Lung microvascular endothelial cell (primary cell): Measurements from ENCODE around the gene VSTM2L. TPM values are rescaled to one million over a fixed set of nuclear protein-coding genes. Genes with fewer than 3 reads are reported as not detected.

Source experiments
- DNase-seq, 2 donors: peaks; one replicate each; pipeline versions ENCODE4 v3.0.0 to v3.0.0-alpha.2; 2010; ENCODE audit warnings: low read depth in 2 of 2
- total RNA-seq: library from RNA; depleted of rRNA; stranded (reverse); fragments of >200 nt; gene quantifications from 2 replicates; pipeline ENCODE4 v1.2.1, GENCODE V29; 2014

Gene VSTM2L
- total RNA-seq, 1 donor from 2014 or later = under 0.01 TPM

- no peak for DNase-seq
Measured at GRCh38 chr20:37917461-37917860, 14.5 kb downstream of the VSTM2L start.

- no peak for DNase-seq
Measured at GRCh38 chr20:37918035-37918434, 15.1 kb downstream of the VSTM2L start.

GRCh38 chr20:37919389-37920040 lies 16.6 kb downstream of the VSTM2L start:
- DNase-seq = no peak

GRCh38 chr20:37920270-37920669 lies 17.3 kb downstream of the VSTM2L start:
- no peak for DNase-seq

GRCh38 chr20:37920679-37921322 lies 17.9 kb downstream of the VSTM2L start:
- no peak for DNase-seq

- DNase-seq = no peak
Measured at GRCh38 chr20:37921341-37921929, 18.5 kb downstream of the VSTM2L start.

GRCh38 chr20:37922016-37922415 lies 19.1 kb downstream of the VSTM2L start:
- DNase-seq = no peak

- DNase-seq = no peak
Measured at GRCh38 chr20:37925265-37926165, 22.6 kb downstream of the VSTM2L start.

- no peak for DNase-seq
Measured at GRCh38 chr20:37926612-37927011, 23.7 kb downstream of the VSTM2L start.

- no peak for DNase-seq
Measured at GRCh38 chr20:37927410-37928095, 24.6 kb downstream of the VSTM2L start.

GRCh38 chr20:37928996-37929682 lies 26.2 kb downstream of the VSTM2L start:
- no peak for DNase-seq

GRCh38 chr20:37929683-37930014 lies 26.7 kb downstream of the VSTM2L start:
- no peak for DNase-seq

- DNase-seq = no peak
Measured at GRCh38 chr20:37931153-37931922, 28.4 kb downstream of the VSTM2L start.

- no peak for DNase-seq
Measured at GRCh38 chr20:37932074-37932473, 29.1 kb downstream of the VSTM2L start.

GRCh38 chr20:37932919-37933318 lies 30.0 kb downstream of the VSTM2L start:
- no peak for DNase-seq

- DNase-seq = no peak
Measured at GRCh38 chr20:37933786-37934633, 31.1 kb downstream of the VSTM2L start.

- DNase-seq = no peak
Measured at GRCh38 chr20:37934634-37935375, 31.9 kb downstream of the VSTM2L start.

- DNase-seq = peak; percentile 18 to 31
Measured at GRCh38 chr20:37935435-37935834, 32.5 kb downstream of the VSTM2L start.
